CD4-positive, alpha-beta T cell treated with Interleukin-10 for 1 hour (primary cell): Measurements from ENCODE around the gene DEDD.

Experiments used
- DNase-seq: peaks from one replicate; pipeline ENCODE4 v3.0.0-alpha.2; 2020

DEDD gene

DNA sequence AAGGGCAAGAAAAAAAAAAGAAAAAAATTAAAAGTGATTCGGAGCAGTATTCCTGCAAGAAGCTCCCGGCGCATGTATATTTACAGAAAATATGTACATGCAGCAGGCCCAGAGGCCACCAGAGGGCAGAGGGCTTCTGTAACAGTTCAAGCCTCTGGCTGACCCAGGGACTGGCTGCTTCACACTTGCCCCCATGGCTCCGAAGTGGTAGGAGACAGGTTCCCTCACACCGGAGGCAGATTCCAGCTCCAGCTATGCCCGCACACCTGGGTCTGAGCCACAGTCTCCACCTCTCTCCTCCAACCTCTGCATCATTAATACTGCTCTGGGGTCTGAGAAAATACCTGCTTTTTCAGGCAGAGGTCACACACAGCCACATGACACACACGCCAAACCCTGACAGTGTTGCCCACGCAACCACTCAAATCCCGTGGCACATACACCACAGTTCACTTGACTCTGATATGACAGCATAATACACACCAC lies 60.5 kb downstream of the DEDD start:
- peak; percentile 61 for DNase-seq
